HL-60 (cell line): Measurements from ENCODE around the gene TPX2.

Source experiments
- DNase-seq, 2 experiments: peaks; one replicate each; pipeline ENCODE4 v3.0.0-alpha.2; 2010 to 2020; ENCODE audit warnings: low read depth in 1 of 2, low spot score in 1 of 2
- H3K27ac ChIP-seq: fragments of 250-450 bp; sonication (Bioruptor Pico); replicated peaks from 2 replicates; pipeline ENCODE4 v1.5.1; 2020; ENCODE audit warnings: mild to moderate bottlenecking, moderate library complexity
- H3K27me3 ChIP-seq: fragments of 250-450 bp; sonication (Bioruptor Pico); 2 replicates; pipeline ENCODE4 v1.5.1; 2021; ENCODE audit warnings: mild to moderate bottlenecking, moderate library complexity; ENCODE audit not compliant: insufficient read depth, poor library complexity, severe bottlenecking
- H3K4me3 ChIP-seq: replicated peaks from 2 replicates; pipeline ENCODE4 v1.5.1; 2011; ENCODE audit warnings: mild to moderate bottlenecking, control low read depth, low read length; ENCODE audit not compliant: insufficient read depth
- CTCF ChIP-seq: IDR thresholded peaks from one replicate; pipeline ENCODE4 v1.5.1; 2011; ENCODE audit warnings: low read length, control low read depth, inconsistent platforms; ENCODE audit not compliant: insufficient read depth
- GABPA ChIP-seq: IDR thresholded peaks from 2 replicates; pipeline ENCODE4 v1.6.1; 2012; ENCODE audit warnings: low read depth
- POLR2AphosphoS5 ChIP-seq: IDR thresholded peaks from 2 replicates; pipeline ENCODE4 v1.6.1; 2012; ENCODE audit warnings: low read depth
- REST ChIP-seq: IDR thresholded peaks from 2 replicates; pipeline ENCODE4 v1.6.1; 2012; ENCODE audit warnings: low read depth; ENCODE audit not compliant: insufficient replicate concordance
- SPI1 ChIP-seq: IDR thresholded peaks from 2 replicates; pipeline ENCODE4 v1.6.1; 2012; ENCODE audit warnings: low read depth, mild to moderate bottlenecking, borderline replicate concordance

The TPX2 gene

GRCh38 chr20:31713312-31714273 is 25.5 kb upstream of the TPX2 start:
- Histone ChIP-seq H3K27ac (no peak overlapping the region), H3K4me3 (no peak overlapping the region), H3K27me3 (no peaks in the 10 kb centered on the region)
- no peak for DNase-seq
- TF ChIP-seq SPI1 = no peak
- no peak for TF ChIP-seq GABPA
- TF ChIP-seq CTCF = no peak
- no peak for TF ChIP-seq POLR2AphosphoS5
- TF ChIP-seq REST = no peak

- TF ChIP-seq POLR2AphosphoS5 (no peak), REST (no peak), GABPA (no peak), CTCF (no peak)
- no peak for DNase-seq
- H3K27me3 ChIP-seq = no peaks in the 10 kb centered on the region
- no peak overlapping the region for H3K27ac ChIP-seq
- H3K4me3 ChIP-seq = no peak overlapping the region
These were observed 23.3 kb upstream of the TPX2 start for GRCh38 chr20:31715766-31716165.

GRCh38 chr20:31716351-31716750 is 22.7 kb upstream of the TPX2 start:
- Histone ChIP-seq H3K27me3 (no peaks in the 10 kb centered on the region), H3K4me3 (no peak overlapping the region), H3K27ac (no peak overlapping the region)
- no peak for DNase-seq
- TF ChIP-seq CTCF = no peak
- TF ChIP-seq POLR2AphosphoS5 = no peak
- TF ChIP-seq REST = no peak
- no peak for TF ChIP-seq SPI1
- TF ChIP-seq GABPA = no peak
